Neural cell (in vitro differentiated cells): Measurements from ENCODE around the gene BCL11B.

Source experiments
- EP300 ChIP-seq: fragments of 450-650 bp; conservative IDR thresholded peaks from 2 replicates; pipeline ENCODE4 v1.6.1; 2014; ENCODE audit warnings: antibody characterized with exemption, mild to moderate bottlenecking, moderate library complexity; ENCODE audit not compliant: poor library complexity, severe bottlenecking
- EZH2 ChIP-seq: fragments of 200-600, 300-800 bp; shearing (Covaris generic), sonication (generic); IDR thresholded peaks from 2 replicates; pipeline ENCODE4 v1.6.1; 2014; ENCODE audit warnings: antibody characterized with exemption, low read length, borderline replicate concordance, mild to moderate bottlenecking; ENCODE audit not compliant: insufficient read depth, poor library complexity, severe bottlenecking
- MXI1 ChIP-seq: fragments of 450-650 bp; conservative IDR thresholded peaks from 2 replicates; pipeline ENCODE4 v1.6.1; 2014; ENCODE audit warnings: antibody characterized with exemption, mild to moderate bottlenecking; ENCODE audit not compliant: poor library complexity, severe bottlenecking
- POLR2AphosphoS5 ChIP-seq: IDR thresholded peaks from 2 replicates; pipeline ENCODE4 v1.6.1; 2012
- RAD21 ChIP-seq: fragments of 450-650 bp; conservative IDR thresholded peaks from 2 replicates; pipeline ENCODE4 v1.6.1; 2014; ENCODE audit warnings: antibody characterized with exemption, mild to moderate bottlenecking, moderate library complexity
- SMC3 ChIP-seq: fragments of 450-650 bp; conservative IDR thresholded peaks from 2 replicates; pipeline ENCODE4 v1.6.1; 2014; ENCODE audit warnings: antibody characterized with exemption, mild to moderate bottlenecking, moderate library complexity; ENCODE audit not compliant: poor library complexity
- TF ChIP-seq, protein P1 (sequence below): fragments of 450-650 bp; IDR thresholded peaks from 2 replicates; pipeline ENCODE4 v1.5.1; 2014; ENCODE audit warnings: antibody characterized with exemption, mild to moderate bottlenecking, moderate library complexity; ENCODE audit not compliant: poor library complexity, severe bottlenecking
- TF ChIP-seq, protein P2 (sequence below): IDR thresholded peaks from 2 replicates; pipeline ENCODE4 v1.6.1; 2012; ENCODE audit warnings: borderline replicate concordance

DNA sequence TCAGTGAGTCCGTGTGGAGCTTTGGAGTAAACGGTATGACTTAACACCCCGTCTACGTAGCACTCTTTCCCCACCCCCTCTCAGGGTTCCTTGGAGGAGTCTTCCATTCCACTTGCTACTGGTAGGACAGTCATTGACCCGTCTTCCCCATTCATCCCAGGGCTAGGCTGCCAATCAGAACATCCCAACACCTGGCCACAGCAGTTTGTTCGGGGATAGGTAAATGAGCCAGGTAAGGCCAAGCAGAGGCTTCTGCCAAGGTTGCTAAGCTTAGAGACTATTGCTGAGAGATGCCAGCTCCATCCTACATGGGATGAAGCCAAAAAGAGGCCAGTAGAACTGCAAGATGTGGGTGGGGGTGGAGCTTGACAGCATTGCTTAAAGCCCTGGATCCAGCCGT, 130.8 kb downstream of the BCL11B start:
- TF ChIP-seq, protein P1, sequence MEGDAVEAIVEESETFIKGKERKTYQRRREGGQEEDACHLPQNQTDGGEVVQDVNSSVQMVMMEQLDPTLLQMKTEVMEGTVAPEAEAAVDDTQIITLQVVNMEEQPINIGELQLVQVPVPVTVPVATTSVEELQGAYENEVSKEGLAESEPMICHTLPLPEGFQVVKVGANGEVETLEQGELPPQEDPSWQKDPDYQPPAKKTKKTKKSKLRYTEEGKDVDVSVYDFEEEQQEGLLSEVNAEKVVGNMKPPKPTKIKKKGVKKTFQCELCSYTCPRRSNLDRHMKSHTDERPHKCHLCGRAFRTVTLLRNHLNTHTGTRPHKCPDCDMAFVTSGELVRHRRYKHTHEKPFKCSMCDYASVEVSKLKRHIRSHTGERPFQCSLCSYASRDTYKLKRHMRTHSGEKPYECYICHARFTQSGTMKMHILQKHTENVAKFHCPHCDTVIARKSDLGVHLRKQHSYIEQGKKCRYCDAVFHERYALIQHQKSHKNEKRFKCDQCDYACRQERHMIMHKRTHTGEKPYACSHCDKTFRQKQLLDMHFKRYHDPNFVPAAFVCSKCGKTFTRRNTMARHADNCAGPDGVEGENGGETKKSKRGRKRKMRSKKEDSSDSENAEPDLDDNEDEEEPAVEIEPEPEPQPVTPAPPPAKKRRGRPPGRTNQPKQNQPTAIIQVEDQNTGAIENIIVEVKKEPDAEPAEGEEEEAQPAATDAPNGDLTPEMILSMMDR = no peak
- TF ChIP-seq, protein P2, sequence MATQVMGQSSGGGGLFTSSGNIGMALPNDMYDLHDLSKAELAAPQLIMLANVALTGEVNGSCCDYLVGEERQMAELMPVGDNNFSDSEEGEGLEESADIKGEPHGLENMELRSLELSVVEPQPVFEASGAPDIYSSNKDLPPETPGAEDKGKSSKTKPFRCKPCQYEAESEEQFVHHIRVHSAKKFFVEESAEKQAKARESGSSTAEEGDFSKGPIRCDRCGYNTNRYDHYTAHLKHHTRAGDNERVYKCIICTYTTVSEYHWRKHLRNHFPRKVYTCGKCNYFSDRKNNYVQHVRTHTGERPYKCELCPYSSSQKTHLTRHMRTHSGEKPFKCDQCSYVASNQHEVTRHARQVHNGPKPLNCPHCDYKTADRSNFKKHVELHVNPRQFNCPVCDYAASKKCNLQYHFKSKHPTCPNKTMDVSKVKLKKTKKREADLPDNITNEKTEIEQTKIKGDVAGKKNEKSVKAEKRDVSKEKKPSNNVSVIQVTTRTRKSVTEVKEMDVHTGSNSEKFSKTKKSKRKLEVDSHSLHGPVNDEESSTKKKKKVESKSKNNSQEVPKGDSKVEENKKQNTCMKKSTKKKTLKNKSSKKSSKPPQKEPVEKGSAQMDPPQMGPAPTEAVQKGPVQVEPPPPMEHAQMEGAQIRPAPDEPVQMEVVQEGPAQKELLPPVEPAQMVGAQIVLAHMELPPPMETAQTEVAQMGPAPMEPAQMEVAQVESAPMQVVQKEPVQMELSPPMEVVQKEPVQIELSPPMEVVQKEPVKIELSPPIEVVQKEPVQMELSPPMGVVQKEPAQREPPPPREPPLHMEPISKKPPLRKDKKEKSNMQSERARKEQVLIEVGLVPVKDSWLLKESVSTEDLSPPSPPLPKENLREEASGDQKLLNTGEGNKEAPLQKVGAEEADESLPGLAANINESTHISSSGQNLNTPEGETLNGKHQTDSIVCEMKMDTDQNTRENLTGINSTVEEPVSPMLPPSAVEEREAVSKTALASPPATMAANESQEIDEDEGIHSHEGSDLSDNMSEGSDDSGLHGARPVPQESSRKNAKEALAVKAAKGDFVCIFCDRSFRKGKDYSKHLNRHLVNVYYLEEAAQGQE = no peak
- TF ChIP-seq EP300 = no peak
- TF ChIP-seq RAD21 = no peak
- no peak for TF ChIP-seq POLR2AphosphoS5
- TF ChIP-seq EZH2 = no peak
- no peak for TF ChIP-seq MXI1
- TF ChIP-seq SMC3 = no peak
